Aorta (tissue), 5 donors: ENCODE data around the gene C16orf96. TPM values are rescaled to one million over a fixed set of nuclear protein-coding genes. Genes with fewer than 3 reads are reported as not detected.

ENCODE experiments used
- ATAC-seq: fragments of 200-7000 bp; cut with Tn5 transposase; one replicate; pipeline ENCODE4 v1.9.1; 2022; ENCODE audit warnings: moderate library complexity; ENCODE audit not compliant: low FRiP score
- DNase-seq, 2 donors: peaks; one replicate each; pipeline ENCODE4 v3.0.0-alpha.2; 2020
- H3K27ac ChIP-seq, 2 donors: one replicate each; pipeline ENCODE4 v1.5.1; 2013; ENCODE audit warnings: low read length in 2 of 2, mild to moderate bottlenecking in 2 of 2, moderate library complexity in 2 of 2, control low read depth in 1 of 2, inconsistent platforms in 1 of 2, low read depth in 1 of 2
- H3K27me3 ChIP-seq, 2 donors: one replicate each; pipeline ENCODE4 v1.6.1; 2013; ENCODE audit warnings: control low read depth in 1 of 2, low read length in 1 of 2, mild to moderate bottlenecking in 1 of 2, moderate library complexity in 1 of 2; ENCODE audit not compliant: insufficient read depth in 2 of 2, control insufficient read depth in 1 of 2
- H3K36me3 ChIP-seq, 2 donors: one replicate each; pipeline ENCODE4 v1.6.1; 2013; ENCODE audit warnings: control low read depth in 1 of 2, low read length in 1 of 2, mild to moderate bottlenecking in 1 of 2; ENCODE audit not compliant: insufficient read depth in 2 of 2, control insufficient read depth in 1 of 2
- H3K4me1 ChIP-seq, 2 donors: one replicate each; pipeline ENCODE4 v1.6.1; 2013; ENCODE audit warnings: low read length in 2 of 2, control low read depth in 1 of 2, mild to moderate bottlenecking in 1 of 2, moderate library complexity in 1 of 2; ENCODE audit not compliant: insufficient read depth in 2 of 2, control insufficient read depth in 1 of 2
- H3K4me3 ChIP-seq, 2 donors: one replicate each; pipeline ENCODE4 v1.5.1; 2013; ENCODE audit warnings: low read length in 2 of 2, control low read depth in 1 of 2, mild to moderate bottlenecking in 1 of 2
- H3K9me3 ChIP-seq: one replicate; pipeline ENCODE4 v1.6.1; 2013; ENCODE audit warnings: mild to moderate bottlenecking, low read length; ENCODE audit not compliant: control insufficient read depth
- WGBS, 2 donors: extraction: QIAGEN DNeasy Blood & Tissue Kit; methylation state at CpG; one replicate each; pipeline ENCODE4 v1.1.7; 2013; 5-methylcytosine and 5-hydroxymethylcytosine counted together
- intact Hi-C, 2 donors: fragments of 100-400 bp; cut with DNase I; formaldehyde crosslinking; loops; one replicate each; pipeline versions ENCODE4 v1.14.2 to v1.15.0; 2022
- polyA plus RNA-seq, 2 donors: library from polyadenylated mRNA; stranded (reverse); fragments of 200-250 nt; gene quantifications; one replicate each; pipeline ENCODE4 v1.2.3, GENCODE V29; 2013
- total RNA-seq, 2 donors: library from RNA; stranded (reverse); fragmentation: NEBNext Ultra II Directional; extraction: Animal tissue kit (Norgen Biotek cat#: 25700); gene quantifications; one replicate each; pipeline ENCODE4 v1.2.1, GENCODE V29; 2021
- donor health status: healthy with polysubstance abuse.
- donor health status: Bipolar disorder and iron deficiency.
- donor health status: DM: no; HTN: no; CAD: no.
- donor health status: DM: no; HTN: no; CAD: no.
- donor health status: DM: yes; HTN: yes; CAD: no.

The C16orf96 gene
- total and polyA plus RNA-seq, 4 donors: 0.13 to 0.24 TPM; not detected in 2

GRCh38 chr16:4544473-4544872 is 11.7 kb upstream of the C16orf96 start:
- Histone ChIP-seq H3K9me3 (no peaks in the 10 kb centered on the region), H3K27ac (no peak overlapping the region), H3K36me3 (no peaks in the 10 kb centered on the region), H3K4me3 (no peak overlapping the region), H3K4me1 (no peaks in the 10 kb centered on the region), H3K27me3 (no peaks in the 10 kb centered on the region)
- intact Hi-C loops: no loop called here
- WGBS, 2 donors: 79 to 84% methylated on average over 8 of the region's 8 CpGs
- ATAC-seq: no peak
- no peak for DNase-seq

- ATAC-seq: no peak
- Histone ChIP-seq H3K4me3 (no peak overlapping the region), H3K4me1 (no peaks in the 10 kb centered on the region), H3K9me3 (no peaks in the 10 kb centered on the region), H3K27me3 (no peaks in the 10 kb centered on the region), H3K36me3 (no peaks in the 10 kb centered on the region), H3K27ac (no peak overlapping the region)
- 80 to 86% methylated on average over 13 of the region's 13 CpGs for WGBS, 2 donors
- DNase-seq: no peak
- intact Hi-C loops: loop anchor here (2.0 kb wide), 1 partner anchor 41 kb away; no protein-coding TSS in a partner anchor
These were observed 8.0 kb upstream of the C16orf96 start for GRCh38 chr16:4548124-4548523.

GRCh38 chr16:4550591-4550990 is 5.5 kb upstream of the C16orf96 start:
- ATAC-seq (no peak), DNase-seq (no peak)
- no peaks in the 10 kb centered on the region for H3K4me1 ChIP-seq
- no peaks in the 10 kb centered on the region for H3K9me3 ChIP-seq
- no peaks in the 10 kb centered on the region for H3K27me3 ChIP-seq
- no peak overlapping the region for H3K4me3 ChIP-seq
- 23% methylated on average over 4 of the region's 4 CpGs for WGBS, 2 donors
- intact Hi-C loops: no loop called here
- H3K27ac ChIP-seq: no peak overlapping the region
- H3K36me3 ChIP-seq: no peaks in the 10 kb centered on the region

- H3K36me3 ChIP-seq: no peaks in the 10 kb centered on the region
- no peaks in the 10 kb centered on the region for H3K4me1 ChIP-seq
- H3K4me3 ChIP-seq: no peak overlapping the region
- 51 to 58% methylated on average over 3 of the region's 3 CpGs for WGBS, 2 donors
- no peak overlapping the region for H3K27ac ChIP-seq
- ATAC-seq: no peak
- H3K9me3 ChIP-seq: no peaks in the 10 kb centered on the region
- no peaks in the 10 kb centered on the region for H3K27me3 ChIP-seq
- intact Hi-C loops: no loop called here
- DNase-seq: no peak
These were observed 3.6 kb upstream of the C16orf96 start for GRCh38 chr16:4552541-4552940.

GRCh38 chr16:4556580-4556979 is 440 bp downstream of the C16orf96 start:
- DNase-seq: no peak
- H3K4me3 ChIP-seq: no peak overlapping the region
- no peak overlapping the region for H3K27ac ChIP-seq
- intact Hi-C loops: no loop called here
- no peaks in the 10 kb centered on the region for H3K4me1 ChIP-seq
- H3K36me3 ChIP-seq: no peaks in the 10 kb centered on the region
- no peaks in the 10 kb centered on the region for H3K27me3 ChIP-seq
- H3K9me3 ChIP-seq: no peaks in the 10 kb centered on the region
- ATAC-seq: no peak
- WGBS, 2 donors: 81 to 83% methylated on average over 14 of the region's 14 CpGs

GRCh38 chr16:4557973-4558372 is 1.8 kb downstream of the C16orf96 start:
- DNase-seq (no peak), ATAC-seq (no peak)
- Histone ChIP-seq H3K4me3 (no peak overlapping the region), H3K4me1 (no peaks in the 10 kb centered on the region), H3K36me3 (no peaks in the 10 kb centered on the region), H3K27ac (no peak overlapping the region), H3K27me3 (no peaks in the 10 kb centered on the region), H3K9me3 (no peaks in the 10 kb centered on the region)
- intact Hi-C loops: no loop called here
- 63 to 75% methylated on average over 10 of the region's 10 CpGs for WGBS, 2 donors

- H3K36me3 ChIP-seq: no peaks in the 10 kb centered on the region
- H3K27ac ChIP-seq: no peak overlapping the region
- H3K4me3 ChIP-seq: no peak overlapping the region
- no peaks in the 10 kb centered on the region for H3K27me3 ChIP-seq
- H3K4me1 ChIP-seq: no peaks in the 10 kb centered on the region
- intact Hi-C loops: no loop called here
- ATAC-seq (no peak), DNase-seq (no peak)
- WGBS, 2 donors: 50 to 51% methylated on average over 9 of the region's 9 CpGs
- no peaks in the 10 kb centered on the region for H3K9me3 ChIP-seq
These were observed 5.5 kb downstream of the C16orf96 start for GRCh38 chr16:4561596-4561995.

- no peak for ATAC-seq
These were observed 8.6 kb downstream of the C16orf96 start for GRCh38 chr16:4564661-4565267.

GRCh38 chr16:4566144-4566543 is 10.0 kb downstream of the C16orf96 start:
- H3K9me3 ChIP-seq: no peaks in the 10 kb centered on the region
- intact Hi-C loops: no loop called here
- no peaks in the 10 kb centered on the region for H3K4me1 ChIP-seq
- H3K36me3 ChIP-seq: no peaks in the 10 kb centered on the region
- ATAC-seq (no peak), DNase-seq (no peak)
- H3K27ac ChIP-seq: no peak overlapping the region
- H3K27me3 ChIP-seq: no peaks in the 10 kb centered on the region
- WGBS, 2 donors: 82 to 83% methylated on average over 3 of the region's 3 CpGs
- H3K4me3 ChIP-seq: no peak overlapping the region

More at GRCh38 chr16:4564661-4565267, 8.6 kb downstream of the C16orf96 start:
- Histone ChIP-seq H3K4me3 (no peak overlapping the region), H3K27ac (no peak overlapping the region), H3K4me1 (no peaks in the 10 kb centered on the region), H3K27me3 (no peaks in the 10 kb centered on the region), H3K36me3 (no peaks in the 10 kb centered on the region), H3K9me3 (no peaks in the 10 kb centered on the region)
- 79 to 82% methylated on average over 18 of the region's 18 CpGs for WGBS, 2 donors
- intact Hi-C loops: no loop called here
- no peak for DNase-seq
